Spleen (tissue), 7 donors: ENCODE data around the gene LDLRAD4.

Experiments used
- CTCF ChIP-seq, 11 experiments: fragments of 200-600 bp in 7 of 11; fragments of 450-650 bp in 4 of 11; sonication (generic) in 4 of 11; IDR thresholded peaks in 8 of 11; conservative IDR thresholded peaks in 3 of 11; 1 replicate in 7 of 11; 2 replicates in 4 of 11; pipeline versions ENCODE4 v1.4.0 to v1.8.0; 2016 to 2021; ENCODE audit warnings: antibody characterized with exemption in 11 of 11, inconsistent platforms in 4 of 11, mild to moderate bottlenecking in 1 of 11
- POLR2A ChIP-seq, 3 donors: fragments of 450-650 bp; IDR thresholded peaks; one replicate each; pipeline ENCODE4 v1.5.1; 2017; ENCODE audit warnings: antibody characterized with exemption in 3 of 3, mild to moderate bottlenecking in 1 of 3
- POLR2AphosphoS5 ChIP-seq, 3 donors: sonication (generic); formaldehyde crosslinking; IDR thresholded peaks; one replicate each; pipeline ENCODE4 v1.5.1; 2017; ENCODE audit warnings: antibody characterized with exemption in 3 of 3
- donor health status: DM: no; HTN: no; CAD: no; lungs with moderate emphysema.
- donor health status: DM: no; HTN: no; CAD: no.
- donor health status: DM: no; HTN: no; CAD: no.

GRCh38 chr18:13180614-13181375 lies 37.8 kb upstream of the LDLRAD4 start:
- TF ChIP-seq CTCF (IDR thresholded peaks at IDR 0.05 in 8 of 11, conservative IDR thresholded peaks at IDR 0.05 in 3 of 11) (no peak), POLR2A (IDR thresholded peaks at IDR 0.05) (no peak), POLR2AphosphoS5 (IDR thresholded peaks at IDR 0.05) (no peak)
